Measurements from ENCODE around the gene MOB1B.
"Not testable (repeated sequence)": the region's sequence is repeated elsewhere in the genome, so short reads cannot be mapped to it uniquely, and the experiment has no call there.

MOB1B gene

DNA sequence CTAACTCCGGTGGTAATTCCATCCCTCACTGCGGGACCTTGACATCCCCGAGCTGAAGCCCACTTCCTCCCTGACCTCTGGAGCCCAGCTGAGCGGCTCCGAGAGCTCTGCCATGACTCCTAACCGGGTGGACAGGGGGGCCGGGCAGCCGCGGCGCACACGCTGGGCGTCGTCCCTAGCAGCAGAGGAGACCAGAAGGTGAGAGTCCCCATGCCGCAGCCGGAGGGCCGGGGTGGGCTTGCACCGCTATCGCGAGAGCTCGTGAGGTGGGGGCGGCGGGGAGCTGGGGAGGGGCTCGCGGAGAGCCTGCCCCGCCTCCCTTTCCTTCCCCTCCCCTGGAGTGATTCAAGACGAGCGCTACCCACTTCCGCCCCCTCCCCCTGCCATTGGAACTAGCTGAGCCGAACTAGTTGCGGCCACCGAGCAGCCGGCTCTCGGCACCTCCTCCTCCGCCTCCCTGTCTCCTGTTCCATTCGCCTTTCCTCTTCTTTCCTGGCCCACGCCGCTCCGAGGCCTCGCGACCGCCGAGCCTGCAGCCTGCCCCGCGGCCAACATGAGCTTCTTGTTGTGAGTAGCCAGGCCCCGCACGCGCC is at the start of gene MOB1B:
TSS of gene MOB1B (plus strand) at position 386 of the 593 bp plus-strand sequence. CDS start at position 554, 168 bp downstream.
- peak; percentile 72 for DNase-seq (ENCODE audit: low spot score)
- no peak for FAIRE-seq

DNA sequence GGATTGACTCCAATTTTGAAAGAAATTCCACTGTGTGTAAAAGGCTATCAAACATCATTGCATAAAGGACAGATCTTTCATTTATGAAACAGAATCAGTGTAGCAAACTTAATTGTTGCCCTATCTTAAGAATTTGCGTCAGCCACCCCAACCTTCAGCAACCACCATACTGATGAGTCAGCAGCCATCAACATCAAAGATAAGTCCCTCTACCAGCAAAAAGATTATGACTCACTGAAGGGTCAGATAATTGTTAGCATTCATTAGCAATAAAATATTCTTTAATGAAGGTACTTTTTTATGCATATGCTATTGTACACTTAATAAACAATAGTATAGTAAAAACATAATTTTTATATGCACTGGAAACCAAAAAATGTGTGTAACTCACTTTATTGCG is 46.7 kb upstream of the MOB1B start:
- FAIRE-seq (no peak), DNase-seq (ENCODE audit: low spot score) (no peak)

DNA sequence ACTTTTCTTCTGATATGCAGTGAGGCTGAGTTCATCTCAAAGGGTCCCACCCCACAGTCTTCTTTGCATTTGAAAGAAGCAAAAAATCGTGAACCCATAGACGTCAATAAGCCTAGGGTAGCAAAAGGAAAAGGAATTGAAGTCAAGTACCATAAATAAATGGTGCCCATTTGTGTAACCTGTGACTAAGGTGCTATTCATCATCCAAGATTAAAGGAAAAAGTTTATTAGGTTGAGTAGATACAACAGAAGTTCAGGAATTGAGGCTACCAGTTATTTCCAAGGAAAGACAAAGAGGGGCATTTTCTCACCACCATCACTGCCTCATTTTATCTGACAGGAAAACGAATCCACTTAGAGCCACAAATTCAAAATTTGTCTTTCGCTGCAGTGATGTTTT is 43.7 kb upstream of the MOB1B start:
- FAIRE-seq, result no peak
- no peak for DNase-seq (ENCODE audit: low spot score)

DNA sequence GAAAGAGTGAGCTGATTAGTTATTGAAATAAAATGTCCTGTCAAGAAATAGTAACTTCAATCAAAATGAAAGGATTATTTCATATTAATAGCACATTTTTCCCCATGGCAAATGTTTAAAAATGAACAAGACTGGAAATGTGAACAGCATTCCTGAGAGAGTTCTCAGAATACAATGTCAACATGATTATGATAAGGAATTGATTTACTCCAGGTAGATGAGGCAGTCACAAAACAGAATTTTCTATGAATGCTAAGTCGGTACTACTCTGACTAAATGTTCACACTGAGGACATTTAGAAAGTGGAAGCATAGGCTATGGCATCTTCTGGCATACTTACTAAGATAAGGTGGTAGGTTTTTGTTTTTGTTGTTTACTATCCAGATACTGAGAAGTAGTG is 43.1 kb upstream of the MOB1B start:
- no peak for FAIRE-seq
- DNase-seq (ENCODE audit: low spot score), result no peak

DNA sequence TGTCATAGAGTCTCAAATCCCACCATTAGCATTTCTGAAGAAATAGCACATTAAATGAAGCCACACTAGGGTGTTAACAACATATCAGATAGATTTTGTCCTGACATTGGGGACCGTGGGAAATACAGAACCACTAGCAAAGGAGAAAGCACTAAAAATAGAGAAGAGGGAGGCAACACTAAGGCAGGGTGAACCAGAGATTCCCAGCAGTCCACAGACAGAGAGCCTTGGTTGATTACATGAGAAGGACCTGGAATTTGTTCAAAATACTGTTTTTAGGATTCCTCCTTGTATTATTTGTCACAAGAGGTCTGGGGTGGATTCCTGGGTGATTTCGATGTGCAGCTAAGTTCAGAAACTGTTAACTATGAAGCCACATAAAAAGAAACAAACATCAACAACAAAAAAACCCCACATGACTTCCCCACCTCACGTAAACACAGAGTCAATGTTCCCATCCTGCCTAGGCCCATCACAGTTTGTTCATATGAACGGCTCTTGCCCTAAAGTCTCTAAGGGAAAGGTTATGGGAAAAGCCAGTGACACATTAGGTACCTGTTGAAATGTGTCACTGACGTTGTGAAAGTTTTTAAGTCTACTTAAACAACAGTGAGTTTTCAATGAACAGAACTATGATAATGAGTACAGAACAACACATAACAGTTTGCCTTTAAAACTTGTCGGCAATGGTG is 38.9 kb upstream of the MOB1B start:
- FAIRE-seq, result no peak
- no peak for DNase-seq (ENCODE audit: low spot score)

DNA sequence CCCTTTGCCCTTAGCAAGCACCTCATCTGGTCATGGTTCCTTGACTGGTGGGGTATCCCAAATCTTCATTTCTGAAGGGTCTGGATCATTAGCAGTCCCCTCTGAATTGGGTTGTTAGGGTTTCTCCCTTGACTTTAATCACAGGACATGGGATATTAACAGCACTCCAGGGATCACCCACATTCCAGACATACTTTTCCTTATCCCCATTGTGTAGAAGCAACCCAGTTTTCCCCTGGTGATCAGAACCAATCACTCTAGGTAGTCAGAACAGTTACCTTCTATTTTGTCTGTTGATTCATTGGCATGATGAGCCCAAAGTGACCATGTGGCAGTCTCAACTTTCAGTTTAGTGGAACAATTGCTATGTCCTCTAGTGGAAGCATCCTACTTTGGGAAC is 33.4 kb upstream of the MOB1B start:
- FAIRE-seq, result no peak
- no peak for DNase-seq (ENCODE audit: low spot score)

DNA sequence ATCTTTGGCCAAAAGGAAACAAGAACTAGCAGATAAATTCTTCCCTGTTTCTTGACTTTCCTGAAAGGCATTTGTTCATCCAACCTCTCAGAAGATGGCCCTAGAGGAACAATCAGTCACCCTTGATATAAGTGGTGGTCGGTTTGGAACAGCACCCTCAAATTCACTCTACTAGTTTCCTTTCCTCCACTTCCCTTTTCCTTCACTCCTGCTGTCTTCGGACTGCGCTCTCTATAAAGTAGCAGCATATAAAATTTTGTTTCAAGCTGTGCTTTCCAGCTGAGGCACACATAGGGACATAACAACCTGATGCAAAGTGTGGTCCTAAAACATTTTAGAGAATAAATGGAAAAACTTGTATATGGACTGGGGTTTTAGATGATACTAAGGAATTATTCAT is 29.0 kb upstream of the MOB1B start:
- FAIRE-seq, result no peak
- no peak for DNase-seq (ENCODE audit: low spot score)

DNA sequence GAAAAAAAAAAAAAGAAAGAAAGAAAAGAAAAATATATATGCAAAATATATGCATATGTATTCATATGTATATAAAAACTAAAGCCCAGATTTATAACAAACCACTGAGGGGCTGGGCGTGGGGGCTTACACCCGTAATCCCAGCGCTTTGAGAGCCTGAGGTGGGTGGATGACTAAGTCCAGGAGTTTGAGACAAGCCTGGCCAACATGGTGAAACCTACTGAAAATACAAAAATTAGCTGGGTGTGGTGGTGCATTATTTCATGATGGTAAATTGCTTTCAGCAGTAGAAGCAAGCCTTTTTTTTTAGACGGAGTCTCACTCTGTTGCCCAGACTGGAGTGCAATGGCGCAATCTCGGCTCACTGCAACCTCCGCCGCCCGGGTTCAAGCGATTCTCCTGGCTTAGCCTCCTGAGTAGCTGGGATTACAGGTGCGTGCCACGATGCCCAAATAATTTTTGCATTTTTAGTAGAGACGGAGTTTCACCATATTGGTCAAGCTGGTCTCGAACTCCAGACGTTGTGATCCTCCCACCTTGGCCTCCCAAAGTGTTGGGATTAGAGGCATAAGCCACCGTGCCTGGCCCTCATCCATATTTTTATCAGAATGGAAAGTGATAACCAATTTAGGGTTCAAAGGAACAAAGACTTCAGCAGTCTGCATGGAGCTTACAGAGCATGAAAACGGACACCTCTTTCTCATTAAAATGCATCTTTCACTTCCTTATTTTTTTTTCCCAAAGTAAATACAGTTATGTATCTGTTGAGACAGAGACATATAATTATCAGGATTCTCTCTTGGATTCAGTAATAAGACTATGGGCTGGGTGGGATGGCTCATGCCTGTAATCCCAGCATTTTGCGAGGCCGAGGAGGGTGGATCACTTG is 27.7 kb upstream of the MOB1B start:
- no peak for FAIRE-seq
- DNase-seq (ENCODE audit: low spot score), result no peak

DNA sequence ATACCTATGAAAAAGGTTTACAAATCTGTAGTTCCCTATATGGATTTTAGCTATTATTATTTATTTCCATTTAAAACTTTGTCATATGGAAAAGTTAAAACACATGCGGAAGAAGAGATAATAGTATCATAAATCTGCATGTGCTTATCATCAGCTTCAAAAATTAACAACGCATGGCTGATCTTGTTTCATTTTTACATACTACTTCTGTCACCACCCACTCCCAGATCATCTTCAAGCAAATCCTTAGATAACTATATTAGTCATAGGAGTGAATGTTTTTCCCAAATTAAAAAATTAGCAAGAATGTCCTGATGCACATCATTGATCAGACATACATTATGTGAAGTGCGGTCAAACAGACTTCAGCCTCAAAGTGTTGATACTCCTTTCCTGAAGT is 24.6 kb upstream of the MOB1B start:
- FAIRE-seq, result no peak

DNA sequence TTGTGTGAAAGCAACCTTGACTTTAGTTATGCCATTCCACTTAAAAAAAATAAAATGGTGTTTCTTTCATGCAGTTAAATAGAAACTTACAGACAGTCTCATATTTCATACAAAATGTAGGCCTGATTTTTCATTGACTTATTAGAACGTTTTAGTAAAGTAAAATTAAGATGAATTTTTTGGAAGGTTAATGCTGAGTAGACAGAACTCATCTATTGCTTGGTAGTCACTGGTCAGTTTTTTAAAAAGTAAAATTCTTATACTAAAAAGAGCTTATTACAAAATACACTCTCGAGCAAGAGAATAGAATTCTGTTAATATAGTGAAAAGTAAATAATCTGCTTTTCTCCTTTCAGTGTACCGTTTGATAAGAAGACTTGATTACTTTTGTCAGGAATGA is 21.4 kb upstream of the MOB1B start:
- no peak for FAIRE-seq
- no peak for DNase-seq (ENCODE audit: low spot score)

More for the DNA sequence above, 24.6 kb upstream of the MOB1B start:
- no peak for DNase-seq (ENCODE audit: low spot score)

DNA sequence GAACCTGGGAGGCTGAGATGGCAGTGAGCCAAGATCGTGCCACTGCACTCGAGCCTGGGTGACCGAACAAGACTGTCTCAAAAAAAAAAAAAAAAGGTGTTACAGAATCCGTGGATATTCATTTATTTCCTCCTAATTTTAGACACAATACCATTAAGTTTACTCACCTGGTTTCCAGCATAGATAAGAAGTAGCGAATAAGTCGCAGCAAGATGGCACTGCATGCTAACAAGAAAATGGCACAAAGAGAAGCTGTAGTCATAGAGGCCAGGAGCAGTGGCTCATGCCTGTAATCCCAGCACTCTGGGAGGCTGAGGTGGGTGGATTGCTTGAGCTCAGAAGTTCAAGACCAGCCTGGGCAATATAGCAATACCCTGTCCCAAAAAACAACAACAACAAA is 17.0 kb upstream of the MOB1B start:
- FAIRE-seq, result no peak
- no peak for DNase-seq (ENCODE audit: low spot score)

DNA sequence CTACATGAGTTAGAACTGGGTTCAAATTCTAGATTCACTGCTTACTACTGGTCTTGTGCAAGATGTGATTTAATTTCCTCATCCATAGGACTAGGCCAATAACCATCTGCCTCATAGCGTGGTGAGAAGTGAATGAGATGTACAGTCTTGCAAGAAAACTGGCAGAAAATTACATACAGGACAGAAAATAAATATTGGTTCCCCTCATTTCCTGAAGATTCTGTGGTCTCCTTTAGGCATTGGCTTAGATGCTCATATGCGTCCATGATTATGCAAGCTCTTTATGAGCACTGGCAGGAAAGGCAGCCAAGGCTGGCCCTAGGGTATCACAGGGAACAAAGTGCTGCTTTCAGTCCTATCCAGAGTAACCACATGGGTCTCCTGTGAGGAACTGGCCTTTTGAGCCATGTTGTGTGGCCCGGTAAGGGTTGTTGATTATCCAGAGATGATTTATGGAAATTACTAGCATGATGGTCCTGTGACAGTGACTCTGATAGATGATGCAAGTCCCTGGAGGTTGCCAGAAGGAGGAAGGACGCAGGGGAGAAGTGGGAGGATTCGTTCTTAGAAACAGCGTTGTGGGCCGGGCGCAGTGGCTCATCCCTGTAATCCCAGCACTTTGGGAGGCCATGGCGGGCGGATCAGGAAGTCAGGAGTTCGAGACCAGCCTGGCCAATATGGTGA is 9.9 kb upstream of the MOB1B start:
- FAIRE-seq (no peak), DNase-seq (ENCODE audit: low spot score) (no peak)

DNA sequence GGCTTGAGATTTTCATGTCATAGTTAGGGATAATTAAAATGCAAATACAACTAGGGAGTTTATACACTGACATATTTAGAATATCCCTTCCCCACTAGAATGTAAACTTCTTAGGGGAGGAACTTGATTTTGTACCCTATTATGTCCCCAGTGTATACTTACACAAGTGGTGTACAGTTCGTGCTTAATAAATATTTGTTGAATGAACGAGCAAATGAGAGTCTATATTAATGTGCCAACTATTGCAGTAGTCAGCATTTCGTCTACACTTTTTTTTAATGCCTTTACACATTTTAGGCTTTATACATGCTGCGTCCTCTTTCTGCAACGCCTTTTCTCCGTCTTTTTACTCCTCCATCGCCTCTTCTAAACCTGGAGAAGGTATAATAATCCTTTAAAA is 8.4 kb upstream of the MOB1B start:
- FAIRE-seq, result no peak
- DNase-seq (ENCODE audit: low spot score), result no peak

DNA sequence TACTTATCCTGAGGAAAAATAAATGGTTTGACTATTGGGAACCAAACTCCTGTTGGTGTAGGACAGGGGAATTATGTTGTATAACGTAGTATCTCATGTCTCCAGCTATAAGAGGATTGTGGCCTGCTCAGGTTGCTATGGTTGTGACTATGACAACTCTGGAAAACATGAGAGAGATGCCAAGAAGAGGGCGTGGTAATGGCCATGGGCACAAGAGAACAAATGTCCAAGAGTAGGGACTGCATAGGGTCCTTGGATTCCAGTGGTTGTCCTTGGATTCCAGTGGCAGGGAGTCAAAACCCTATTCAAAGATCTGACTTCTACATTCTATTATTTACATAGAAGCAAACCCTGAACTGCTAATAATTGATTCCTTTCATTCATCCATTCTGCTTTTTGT is 6.8 kb upstream of the MOB1B start:
- DNase-seq (ENCODE audit: low spot score) (no peak), FAIRE-seq (no peak)

DNA sequence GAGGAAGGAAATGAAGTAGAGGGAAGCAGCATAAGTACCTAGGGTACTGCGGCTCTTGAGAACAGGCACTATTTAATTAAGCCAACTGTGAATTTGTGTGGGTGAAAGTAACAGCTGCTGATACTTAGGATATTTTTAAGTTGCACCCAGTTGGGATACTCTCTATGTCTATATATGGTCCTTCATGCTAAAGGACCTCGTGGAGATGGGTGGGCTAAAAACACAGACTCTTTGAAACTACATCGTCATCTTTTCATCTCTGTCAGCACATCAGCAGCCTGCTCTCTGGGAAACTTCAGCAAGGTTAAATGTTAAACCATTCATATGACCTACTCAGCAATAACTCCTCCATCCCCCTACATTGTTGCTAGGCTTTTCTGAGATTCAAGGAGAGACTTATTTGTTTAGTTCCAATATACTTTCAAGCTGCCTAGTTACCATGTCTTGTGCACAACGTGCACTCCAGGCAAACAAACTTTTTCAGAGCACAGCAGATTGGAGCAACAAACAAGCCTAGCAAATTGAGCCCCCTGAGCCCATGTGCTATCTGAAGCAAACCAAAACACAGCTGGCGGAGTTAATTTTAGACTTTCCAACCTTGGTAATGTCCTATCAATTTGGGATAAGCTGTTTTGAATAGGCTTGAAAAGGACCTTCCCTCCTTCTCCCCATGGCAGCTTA is 6.2 kb upstream of the MOB1B start:
- FAIRE-seq, result no peak
- DNase-seq (ENCODE audit: low spot score), result peak; percentile 11

DNA sequence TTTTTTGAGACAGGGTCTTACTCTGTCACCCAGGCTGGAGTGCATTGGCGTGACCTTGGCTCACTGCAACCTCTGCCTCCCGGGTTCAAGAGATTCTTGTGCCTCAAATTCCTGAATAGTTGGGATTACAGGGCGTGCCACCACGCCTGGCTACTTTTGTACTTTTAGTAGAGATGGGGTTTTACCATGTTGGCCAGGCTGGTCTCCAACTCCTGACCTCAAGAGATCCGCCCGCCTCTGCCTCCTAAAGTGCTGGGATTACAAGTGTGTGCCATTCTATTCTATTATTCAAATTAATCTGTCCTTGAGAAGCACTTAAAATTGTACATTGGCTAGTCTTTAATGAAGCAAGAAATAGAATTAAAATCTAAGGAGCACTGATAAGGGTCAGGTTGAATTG is 3.6 kb upstream of the MOB1B start:
- DNase-seq (ENCODE audit: low spot score); FAIRE-seq: not testable (repeated sequence)

DNA sequence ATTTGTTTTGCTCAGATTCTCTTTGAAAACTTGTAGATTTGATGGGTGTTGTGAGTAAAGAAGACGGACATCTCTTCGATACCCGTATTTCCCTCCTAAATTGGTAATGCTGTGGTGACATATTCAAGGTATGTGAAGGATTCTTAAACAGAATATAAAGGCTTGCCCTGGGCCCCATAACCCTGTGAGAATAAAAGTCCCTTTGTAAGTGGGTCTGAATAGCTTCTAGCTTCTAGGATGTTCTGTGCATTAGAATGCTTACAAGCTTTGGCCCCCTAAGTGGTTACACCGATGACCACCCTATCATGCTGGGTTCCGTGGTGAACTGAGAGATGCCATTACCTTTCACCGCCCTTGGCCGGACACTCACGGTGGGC is 574 bp upstream of the MOB1B start:
- FAIRE-seq (no peak), DNase-seq (ENCODE audit: low spot score) (no peak)

DNA sequence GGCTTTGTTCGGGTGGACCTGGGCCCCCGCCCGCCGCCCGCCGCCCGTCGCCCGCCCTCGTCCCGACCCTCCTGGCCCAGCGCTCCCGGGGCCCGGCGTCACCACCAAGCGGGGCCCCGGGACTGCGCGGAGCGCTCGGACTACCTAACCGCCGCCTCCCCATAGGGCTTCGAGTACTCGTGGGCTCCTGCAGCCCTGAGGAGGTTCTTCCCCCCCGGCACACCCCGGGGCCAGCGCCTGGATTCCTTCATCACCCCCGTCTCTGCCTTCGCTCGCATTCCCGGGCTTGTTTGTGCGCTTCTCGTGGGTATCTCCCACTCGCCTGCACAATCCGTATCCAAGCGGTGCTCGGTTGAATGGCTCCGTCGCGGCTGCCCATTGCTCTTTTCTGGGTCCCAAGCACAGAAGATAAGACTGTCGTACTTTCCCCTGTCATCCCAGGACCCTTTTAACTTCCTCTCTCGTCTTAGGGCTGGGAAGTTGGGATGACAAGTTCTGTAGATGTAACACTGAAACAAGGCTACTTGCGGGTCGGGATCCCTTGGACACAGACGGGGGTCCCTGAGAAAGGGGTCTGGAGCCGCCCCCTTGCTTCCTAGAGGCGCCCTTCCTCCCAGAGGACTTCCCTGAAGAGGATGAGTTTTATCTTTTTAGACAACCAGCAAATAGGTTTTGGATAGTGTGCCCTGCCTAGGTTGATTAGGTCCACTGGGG is 565 bp downstream of the MOB1B start:
- DNase-seq (ENCODE audit: low spot score), result no peak

DNA sequence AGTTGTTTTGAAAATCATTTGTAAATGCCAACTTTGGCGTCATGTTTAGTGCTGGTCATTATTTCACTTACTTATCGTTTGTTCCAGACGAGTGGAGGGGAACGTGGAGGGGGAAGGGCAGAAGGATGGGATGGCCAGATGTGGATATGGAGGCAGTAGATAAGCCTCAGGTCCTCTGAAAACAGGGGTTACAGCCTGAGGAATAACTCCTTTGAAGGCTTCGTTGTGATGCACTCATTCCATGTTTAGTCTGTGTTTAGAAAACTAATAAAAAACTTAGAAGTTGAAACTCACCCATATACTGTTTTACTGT is 1.1 kb downstream of the MOB1B start:
- peak; percentile 7 for DNase-seq (ENCODE audit: low spot score)
- FAIRE-seq, result no peak

More for the DNA sequence above, 565 bp downstream of the MOB1B start:
- FAIRE-seq, result no peak

DNA sequence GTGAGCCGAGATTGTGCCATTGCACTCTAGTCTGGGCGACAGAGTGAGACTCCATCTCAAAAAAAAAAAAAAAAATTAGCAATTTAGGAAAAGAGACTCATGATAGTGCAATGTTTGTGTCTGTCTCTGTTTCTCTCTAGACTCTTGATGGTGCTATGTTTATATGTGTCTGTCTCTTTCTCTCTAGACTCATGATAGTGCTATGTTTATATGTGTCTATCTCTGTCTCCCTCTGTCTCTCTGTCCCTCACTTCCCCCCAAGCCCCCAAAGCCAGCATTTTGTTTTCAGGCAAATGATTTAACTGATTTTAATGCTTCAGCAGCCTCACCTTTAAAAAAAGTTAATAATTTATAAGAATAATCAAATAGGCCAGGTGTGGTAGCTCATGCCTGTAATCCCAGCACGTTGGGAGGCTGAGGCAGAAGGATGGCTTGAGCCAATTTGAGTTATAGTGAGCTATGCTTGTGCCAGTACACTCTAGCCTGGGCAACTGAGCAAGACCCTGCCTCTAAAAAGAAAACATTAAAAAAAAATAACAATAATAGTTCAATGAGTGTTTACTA is 6.9 kb downstream of the MOB1B start:
- DNase-seq (ENCODE audit: low spot score), result no peak
- no peak for FAIRE-seq
